OCI-LY3 (cell line): ENCODE results near the gene PATJ.
A peak's percentile ranks its signal among the peaks of the same experiment; 100 is the strongest.

Experiments
- H2AFZ ChIP-seq: fragments of 200-600, 300-600 bp; shearing (Covaris generic); 2 replicates; pipeline ENCODE4 v1.6.0; 2014; ENCODE audit warnings: antibody characterized with exemption, low read depth, low read length
- H3K27ac ChIP-seq: fragments of 200-600, 300-600 bp; sonication (generic); 2 replicates; pipeline ENCODE4 v1.5.1; 2014; ENCODE audit warnings: mild to moderate bottlenecking, low read length, moderate library complexity, mixed read lengths
- H3K27me3 ChIP-seq: fragments of 200-600, 300-600 bp; sonication (generic); 2 replicates; pipeline ENCODE4 v1.6.1; 2014; ENCODE audit warnings: low read depth, low read length, mixed read lengths
- H3K36me3 ChIP-seq: fragments of 200-600, 300-600 bp; sonication (generic); replicated peaks from 2 replicates; pipeline ENCODE3; 2014; ENCODE audit warnings: low read depth, low read length, mixed read lengths
- H3K4me1 ChIP-seq: fragments of 300-600, 200-600 bp; sonication (generic); 2 replicates; pipeline ENCODE4 v1.6.1; 2014; ENCODE audit warnings: low read length, mixed read lengths
- H3K4me2 ChIP-seq: fragments of 200-600, 300-600 bp; sonication (generic); 2 replicates; pipeline ENCODE4 v1.6.1; 2014; ENCODE audit warnings: low read length, mixed read lengths
- H3K4me3 ChIP-seq: fragments of 300-600, 200-600 bp; sonication (generic); 2 replicates; pipeline ENCODE4 v1.5.1; 2014; ENCODE audit warnings: antibody characterized with exemption, mild to moderate bottlenecking, low read length, moderate library complexity
- H3K79me2 ChIP-seq: fragments of 300-600, 200-600 bp; shearing (Covaris generic); 2 replicates; pipeline ENCODE4 v1.6.1; 2014; ENCODE audit warnings: mild to moderate bottlenecking, low read length, mixed read lengths
- H3K9ac ChIP-seq: fragments of 300-600, 200-600 bp; shearing (Covaris generic); 2 replicates; pipeline ENCODE4 v1.6.0; 2014; ENCODE audit warnings: mild to moderate bottlenecking, low read length, moderate library complexity
- H3K9me3 ChIP-seq: fragments of 200-600, 300-600 bp; shearing (Covaris generic); 2 replicates; pipeline ENCODE4 v1.6.1; 2014; ENCODE audit warnings: low read length, mixed read lengths; ENCODE audit not compliant: insufficient read depth
- H4K20me1 ChIP-seq: fragments of 200-600, 300-600 bp; sonication (generic); 2 replicates; pipeline ENCODE4 v1.6.1; 2016; ENCODE audit warnings: low read length, mixed read lengths; ENCODE audit not compliant: insufficient read depth
- CTCF ChIP-seq: fragments of 200-600, 300-600 bp; sonication (generic); IDR thresholded peaks from 2 replicates; pipeline ENCODE4 v1.5.1; 2014; ENCODE audit warnings: antibody characterized with exemption, low read length, low read depth
- EZH2phosphoT487 ChIP-seq: fragments of 200-600 bp; shearing (Covaris generic); IDR thresholded peaks from 2 replicates; pipeline ENCODE4 v1.6.1; 2018; ENCODE audit warnings: antibody characterized with exemption, mixed run types, low read depth

The PATJ gene

GRCh38 chr1:62071695-62072094 is 329.4 kb downstream of the PATJ start:
- H3K79me2 ChIP-seq, result no peaks in the 10 kb centered on the region
- no peak for TF ChIP-seq EZH2phosphoT487
- TF ChIP-seq CTCF, result no peak
- H3K4me3 ChIP-seq, result no peak overlapping the region
- no peaks in the 10 kb centered on the region for H4K20me1 ChIP-seq
- no peak overlapping the region for H3K27ac ChIP-seq
- no peaks in the 10 kb centered on the region for H3K27me3 ChIP-seq
- no peak overlapping the region for H3K9ac ChIP-seq
- H3K4me1 ChIP-seq, result no peaks in the 10 kb centered on the region
- no peak overlapping the region for H3K4me2 ChIP-seq
- no peaks in the 10 kb centered on the region for H3K9me3 ChIP-seq
- H2AFZ ChIP-seq, result no peak overlapping the region
- no peaks in the 10 kb centered on the region for H3K36me3 ChIP-seq

- no peak overlapping the region for H3K27ac ChIP-seq
- TF ChIP-seq EZH2phosphoT487 (no peak), CTCF (no peak)
- H3K36me3 ChIP-seq, result no peaks in the 10 kb centered on the region
Measured at GRCh38 chr1:62076286-62076685, 334.0 kb downstream of the PATJ start.

GRCh38 chr1:62077821-62078220 is 335.5 kb downstream of the PATJ start:
- no peak overlapping the region for H3K4me3 ChIP-seq
- no peaks in the 10 kb centered on the region for H3K79me2 ChIP-seq
- no peaks in the 10 kb centered on the region for H3K9me3 ChIP-seq
- no peaks in the 10 kb centered on the region for H3K36me3 ChIP-seq
- H2AFZ ChIP-seq, result no peak overlapping the region
- H3K27ac ChIP-seq, result no peak overlapping the region
- no peak for TF ChIP-seq CTCF
- no peak for TF ChIP-seq EZH2phosphoT487
- no peaks in the 10 kb centered on the region for H3K4me1 ChIP-seq
- H3K9ac ChIP-seq, result no peak overlapping the region
- no peak overlapping the region for H3K4me2 ChIP-seq
- no peaks in the 10 kb centered on the region for H3K27me3 ChIP-seq
- H4K20me1 ChIP-seq, result no peaks in the 10 kb centered on the region

More at GRCh38 chr1:62076286-62076685, 334.0 kb downstream of the PATJ start:
- no peak overlapping the region for H3K4me2 ChIP-seq
- H3K27me3 ChIP-seq, result no peaks in the 10 kb centered on the region
- H3K4me1 ChIP-seq, result no peaks in the 10 kb centered on the region
- no peaks in the 10 kb centered on the region for H4K20me1 ChIP-seq
- no peak overlapping the region for H3K4me3 ChIP-seq
- H2AFZ ChIP-seq, result no peak overlapping the region
- H3K9ac ChIP-seq, result no peak overlapping the region
- H3K79me2 ChIP-seq, result no peaks in the 10 kb centered on the region
- no peaks in the 10 kb centered on the region for H3K9me3 ChIP-seq

GRCh38 chr1:62082456-62083363 is 340.4 kb downstream of the PATJ start:
- H3K36me3 ChIP-seq, result no peaks in the 10 kb centered on the region
- no peaks in the 10 kb centered on the region for H4K20me1 ChIP-seq
- H3K27me3 ChIP-seq, result no peaks in the 10 kb centered on the region
- H3K9ac ChIP-seq, result no peak overlapping the region
- TF ChIP-seq EZH2phosphoT487, result no peak
- TF ChIP-seq CTCF, result peak; percentile 83
- peak overlapping the region; percentile 36 for H3K4me2 ChIP-seq
- H2AFZ ChIP-seq, result no peak overlapping the region
- no peaks in the 10 kb centered on the region for H3K9me3 ChIP-seq
- no peaks in the 10 kb centered on the region for H3K4me1 ChIP-seq
- H3K79me2 ChIP-seq, result no peaks in the 10 kb centered on the region
- H3K27ac ChIP-seq, result no peak overlapping the region
- peak overlapping the region; percentile 51 for H3K4me3 ChIP-seq
